AML-193 (cell line): ENCODE data around the gene SHC3.

ENCODE experiments used
- DNase-seq, 2 experiments: peaks; one replicate each; lab custom pipeline; 2025; lab: John Stamatoyannopoulos, UW

SHC3 gene

DNA sequence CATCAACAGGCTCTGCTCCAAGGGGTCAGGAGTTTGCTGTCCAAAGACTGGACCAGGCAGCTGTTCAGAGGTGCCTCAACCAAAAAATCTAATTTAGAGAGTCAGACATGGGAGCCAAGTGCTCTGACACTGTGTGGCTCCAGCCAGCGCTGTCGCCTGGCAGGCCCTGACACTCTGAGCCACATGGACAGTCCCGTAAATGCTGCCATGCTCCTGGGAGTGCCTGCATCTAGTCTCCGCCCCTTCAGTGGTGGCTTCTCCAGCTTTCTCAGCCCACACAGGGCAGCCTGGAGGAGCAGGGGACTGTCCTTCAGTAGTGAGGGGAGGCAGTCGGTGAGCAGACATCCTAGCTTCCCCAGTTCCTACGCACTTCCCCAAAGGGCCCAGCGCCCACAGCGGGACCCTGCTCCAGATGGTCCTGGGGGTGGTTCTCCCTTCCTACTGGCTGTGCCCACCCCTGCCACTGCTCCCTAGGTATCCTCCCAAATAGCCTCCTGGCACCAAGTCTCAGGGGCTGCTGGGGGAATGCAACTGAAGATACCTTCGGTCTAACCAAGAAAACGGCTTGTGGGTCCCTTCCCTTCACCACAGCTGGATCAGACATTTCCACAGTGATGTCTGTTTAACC, 72.3 kb downstream of the SHC3 start:
- no peak for DNase-seq

DNA sequence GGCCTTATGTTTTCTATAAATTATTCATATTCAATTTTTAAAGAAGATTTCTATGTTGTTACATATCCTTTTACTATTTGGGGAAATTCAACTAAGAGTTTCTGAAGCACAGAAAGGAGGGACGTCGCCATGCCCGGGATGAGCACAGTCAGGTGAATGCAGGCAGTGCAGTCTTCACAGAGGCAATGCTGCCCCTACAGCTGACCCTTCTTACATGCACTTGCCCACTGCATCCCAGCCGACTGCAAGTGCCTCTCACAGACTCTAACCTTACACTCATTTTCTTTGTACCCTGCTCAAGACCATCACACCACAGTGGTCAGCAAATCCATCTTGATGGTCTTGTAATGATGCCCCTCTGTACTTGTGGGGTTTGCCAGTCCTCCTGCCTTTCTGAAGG, 73.8 kb downstream of the SHC3 start:
- DNase-seq, result no peak

DNA sequence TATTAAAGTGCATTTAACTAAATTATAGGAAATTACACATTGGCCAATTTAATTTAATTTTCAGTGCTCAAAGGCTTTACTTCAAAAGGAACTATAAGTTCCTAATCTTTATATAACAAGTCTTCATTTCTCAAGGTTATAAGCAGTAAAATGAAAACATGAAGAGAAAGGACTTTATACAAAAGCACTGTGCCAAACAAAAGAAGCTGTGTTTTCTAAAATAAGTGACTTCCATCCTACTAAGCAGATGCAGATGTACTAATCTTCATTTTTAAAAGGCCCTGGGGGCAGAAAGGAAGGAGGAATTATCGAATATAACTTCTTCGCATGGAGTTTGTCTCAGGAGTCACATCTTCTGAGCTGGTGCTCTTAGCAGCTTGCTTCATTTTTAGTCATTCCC, 81.4 kb downstream of the SHC3 start:
- no peak for DNase-seq

DNA sequence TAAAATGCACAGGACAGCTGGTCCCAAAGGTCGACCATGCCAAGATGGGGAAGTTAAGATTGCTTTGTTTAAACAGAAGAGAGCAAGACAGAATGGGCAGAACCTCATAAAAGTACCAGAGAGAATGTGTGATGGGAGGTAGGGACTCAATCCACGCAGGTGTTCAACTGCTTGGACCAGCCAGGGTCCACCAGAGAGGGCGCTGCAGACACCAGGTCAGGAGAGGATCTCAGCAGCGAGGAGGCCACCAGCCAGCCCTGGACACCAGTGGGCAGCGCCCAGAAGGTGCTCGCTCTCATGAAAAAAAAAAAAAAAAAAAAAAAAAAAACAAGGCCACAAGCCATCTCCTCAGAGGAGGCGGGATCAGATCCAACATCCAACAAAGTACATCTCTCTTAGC, 81.8 kb downstream of the SHC3 start:
- DNase-seq, result no peak

DNA sequence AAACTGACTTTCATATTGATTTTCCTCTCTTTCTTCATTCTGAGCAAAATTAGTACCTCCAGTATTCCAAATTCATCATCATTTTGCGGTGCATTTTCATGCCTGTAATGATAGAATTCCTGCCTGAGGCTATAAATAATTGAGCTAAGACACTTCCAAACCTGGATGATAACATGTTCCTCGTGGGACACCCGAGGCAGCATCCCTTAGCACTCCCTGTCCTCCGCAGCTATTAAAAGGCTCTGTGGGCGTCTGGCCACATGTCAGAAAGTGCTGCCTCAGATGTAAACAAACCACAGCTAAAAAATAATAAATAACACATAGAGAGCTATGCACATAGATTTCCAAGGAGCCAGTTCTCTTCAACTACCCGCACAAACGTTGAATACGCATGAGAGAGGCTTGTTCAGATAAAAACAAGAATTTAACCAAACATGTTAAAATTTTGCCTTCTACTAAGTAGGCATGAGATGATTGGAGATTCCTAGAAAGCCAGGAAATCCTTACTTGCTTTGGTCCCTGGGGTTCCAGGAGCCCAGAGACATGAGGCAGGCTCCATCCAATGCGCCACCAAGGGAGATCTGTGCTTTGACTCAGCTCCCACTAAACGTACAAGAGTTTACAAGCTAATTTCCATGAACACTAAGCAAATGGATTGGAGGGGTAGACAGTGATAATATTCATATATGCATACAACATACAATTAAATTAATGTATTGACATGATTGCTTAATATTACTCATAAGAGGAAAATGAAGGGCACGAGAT, 82.7 kb downstream of the SHC3 start:
- no peak for DNase-seq

DNA sequence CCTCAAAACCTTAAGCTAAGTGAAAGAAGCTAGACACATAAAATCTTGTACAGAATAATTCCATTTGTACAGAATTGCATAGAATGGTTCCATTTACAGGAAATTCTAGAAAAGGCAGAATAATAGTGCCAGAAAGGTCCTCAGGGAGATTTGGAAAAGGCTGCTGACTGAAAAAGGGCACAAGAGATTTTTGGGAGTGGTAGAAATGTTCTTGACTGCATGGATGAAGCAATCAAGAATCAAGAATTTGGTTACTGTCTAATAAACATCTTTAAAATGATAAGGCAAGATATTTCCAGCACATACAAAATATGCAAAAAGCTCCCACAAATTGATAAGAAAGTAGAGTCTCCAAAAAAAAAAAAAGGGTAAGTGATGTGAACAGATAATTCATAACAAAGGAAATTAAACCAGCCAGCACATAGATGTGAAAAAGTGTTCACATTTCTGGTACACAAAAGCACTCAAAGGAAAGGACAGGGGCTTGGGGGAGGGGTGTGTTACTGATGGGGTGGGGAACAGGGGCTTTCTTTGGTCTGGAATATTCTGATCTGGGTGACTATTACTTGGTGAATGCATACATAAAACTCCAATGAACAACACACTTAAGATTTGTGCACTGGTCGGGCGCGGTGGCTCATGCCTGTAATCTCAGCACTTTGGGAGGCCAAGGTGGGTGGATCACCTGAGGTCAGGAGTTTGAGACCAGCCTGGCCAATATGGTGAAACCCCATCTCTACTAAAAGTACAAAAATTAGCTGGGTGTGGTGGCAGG, 85.2 kb downstream of the SHC3 start:
- DNase-seq, result no peak

DNA sequence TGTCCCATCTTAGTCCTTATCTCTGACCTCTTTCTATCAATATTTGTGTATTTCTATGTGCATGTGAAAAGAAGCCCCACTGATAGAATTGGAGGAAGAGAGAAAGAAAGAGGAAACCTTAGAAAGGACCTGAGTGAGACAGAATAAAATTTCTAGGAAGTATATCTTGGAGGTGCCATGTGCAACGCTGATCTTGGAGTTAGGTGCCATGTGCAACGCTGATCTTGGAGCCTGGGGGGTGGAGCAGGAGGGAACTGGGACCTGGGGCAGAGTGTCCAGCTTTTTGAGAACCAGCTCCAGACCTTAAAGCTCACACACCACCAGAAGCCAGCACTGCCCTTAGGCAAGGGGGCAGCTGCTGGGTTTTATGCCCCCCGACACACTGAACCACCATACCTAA, 89.4 kb downstream of the SHC3 start:
- no peak for DNase-seq

DNA sequence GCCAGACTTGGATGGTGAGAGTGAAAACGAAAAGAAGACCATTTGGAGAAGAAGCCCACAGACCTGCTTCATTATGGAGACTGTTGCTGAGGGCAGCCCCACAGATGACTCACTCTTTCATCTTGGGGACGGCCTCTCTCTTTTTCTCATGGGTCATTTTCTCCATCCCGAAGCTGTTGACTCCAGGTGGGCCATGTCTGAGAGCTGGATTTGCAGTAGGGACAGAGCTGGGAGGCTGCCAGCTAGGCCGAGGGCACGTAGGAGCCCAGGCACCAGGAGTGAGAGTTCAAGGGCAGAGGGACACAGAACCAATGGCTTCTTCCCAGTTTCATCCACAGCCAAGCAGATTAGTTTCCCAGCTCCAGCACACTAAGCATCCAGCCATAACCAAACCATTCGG, 95.0 kb downstream of the SHC3 start:
- DNase-seq, result no peak

DNA sequence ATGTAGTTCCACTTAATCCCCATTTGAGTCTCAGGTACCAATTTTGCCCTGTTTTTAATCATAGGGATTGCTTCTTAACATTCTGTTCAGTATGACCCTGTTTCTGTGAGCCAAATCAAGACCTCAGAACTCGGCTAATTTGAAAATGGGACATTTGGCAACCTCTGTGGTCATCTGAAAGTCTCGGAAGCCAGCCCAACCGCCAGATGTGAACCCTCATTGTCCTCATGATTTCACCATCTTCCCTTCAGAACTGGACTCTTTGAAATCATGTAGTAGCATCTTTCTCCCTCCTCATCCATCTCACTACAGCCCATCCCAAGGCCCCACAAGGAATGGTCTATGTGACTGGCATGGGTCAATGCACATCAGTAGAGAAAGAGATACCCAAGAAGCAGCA, 98.4 kb downstream of the SHC3 start:
- DNase-seq, result no peak

DNA sequence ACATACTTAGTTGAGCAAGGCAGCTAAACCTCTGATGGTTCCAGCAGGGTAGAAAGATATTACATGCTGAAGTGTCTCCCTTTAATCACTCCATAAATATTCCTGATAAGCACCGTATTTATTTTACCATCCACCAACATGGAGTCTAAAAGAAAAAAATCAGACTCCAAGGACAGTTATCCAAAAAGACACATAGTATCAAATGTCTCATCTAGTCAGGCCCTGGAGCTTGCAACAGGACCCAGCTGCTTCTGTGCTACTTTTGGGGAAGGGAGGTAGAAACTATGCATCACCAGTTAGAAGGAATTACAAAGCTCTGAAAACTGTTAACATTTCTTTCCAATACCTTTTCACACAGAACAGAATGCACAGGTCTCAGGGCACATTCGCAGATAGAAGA, 99.2 kb downstream of the SHC3 start:
- no peak for DNase-seq

DNA sequence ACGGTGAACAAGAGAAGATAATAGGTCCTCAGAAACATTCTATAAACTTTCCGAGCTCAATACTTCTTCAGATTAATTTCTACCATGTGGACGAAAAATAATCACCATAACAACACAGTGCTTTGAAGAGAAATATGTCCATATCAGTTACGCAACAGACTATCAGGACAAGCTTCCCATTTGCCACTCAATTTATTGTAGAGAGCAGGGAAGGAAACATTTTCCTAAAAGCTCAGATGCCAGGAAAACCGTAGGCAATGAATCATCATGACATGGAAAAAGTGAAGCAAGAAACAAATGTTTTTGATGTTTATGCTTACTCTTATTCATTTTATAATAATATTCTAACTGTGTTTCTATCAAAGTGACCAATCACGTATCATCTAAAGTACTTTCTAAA, 99.8 kb downstream of the SHC3 start:
- no peak for DNase-seq

DNA sequence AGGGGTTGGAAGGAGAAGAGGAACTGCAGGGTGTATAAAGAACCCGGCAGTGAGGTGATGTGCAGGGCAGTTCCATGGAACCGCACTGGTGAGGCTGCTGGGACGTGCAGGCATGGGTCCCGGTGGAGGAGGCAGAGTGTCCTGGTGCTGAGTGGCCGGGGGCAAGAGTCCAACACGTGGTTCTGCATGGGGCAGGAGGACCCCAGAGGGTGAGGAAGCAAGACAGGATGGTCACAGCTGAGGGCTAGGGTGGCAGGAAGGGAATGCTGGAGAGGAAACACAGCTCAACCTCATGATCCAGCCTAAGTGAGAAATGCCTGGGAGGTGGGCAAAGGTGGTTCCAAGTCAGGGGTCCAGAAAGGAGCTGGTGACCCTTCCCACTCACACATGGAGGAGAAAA, 100.2 kb downstream of the SHC3 start:
- DNase-seq, result no peak

DNA sequence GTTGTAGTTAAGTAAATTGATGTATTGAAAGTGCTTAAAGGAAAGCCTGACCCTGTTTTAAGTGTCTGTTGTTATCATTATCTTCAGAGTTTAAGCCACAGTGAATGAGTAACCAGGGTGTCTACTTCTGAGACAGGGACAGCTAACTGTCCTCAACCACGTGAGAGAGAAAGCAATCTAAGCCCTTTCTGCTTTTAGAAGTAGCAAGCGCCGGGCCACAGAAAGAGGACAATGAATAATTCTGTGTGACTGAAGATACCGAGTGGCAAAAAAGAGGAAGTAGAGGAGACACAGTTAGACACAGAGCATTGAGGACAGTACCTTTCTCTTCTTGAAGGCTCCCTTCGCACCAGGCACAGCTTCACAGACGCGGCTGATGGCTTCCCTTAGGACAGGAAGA, 101.1 kb downstream of the SHC3 start:
- peak; percentile 4 to 33 for DNase-seq

DNA sequence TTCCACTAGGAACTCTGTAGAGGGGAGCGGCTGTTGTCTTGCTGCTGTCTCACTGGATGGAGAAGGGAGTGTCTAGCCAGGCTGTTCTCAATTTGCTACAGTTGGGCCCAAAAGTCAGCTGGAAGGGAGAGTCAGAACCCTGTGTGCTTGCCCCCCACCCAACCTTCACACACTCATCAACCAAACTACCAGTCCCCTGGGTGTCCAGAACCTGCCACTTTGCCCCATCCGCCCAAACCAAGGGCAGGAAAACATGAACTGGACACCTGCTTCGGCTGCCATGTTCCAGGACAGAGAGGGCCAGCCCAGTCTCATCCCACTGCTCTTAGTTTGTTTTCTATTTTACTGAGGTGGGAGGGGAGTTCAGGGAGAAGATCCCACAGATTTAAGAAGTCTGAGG, 105.2 kb downstream of the SHC3 start:
- no peak for DNase-seq

DNA sequence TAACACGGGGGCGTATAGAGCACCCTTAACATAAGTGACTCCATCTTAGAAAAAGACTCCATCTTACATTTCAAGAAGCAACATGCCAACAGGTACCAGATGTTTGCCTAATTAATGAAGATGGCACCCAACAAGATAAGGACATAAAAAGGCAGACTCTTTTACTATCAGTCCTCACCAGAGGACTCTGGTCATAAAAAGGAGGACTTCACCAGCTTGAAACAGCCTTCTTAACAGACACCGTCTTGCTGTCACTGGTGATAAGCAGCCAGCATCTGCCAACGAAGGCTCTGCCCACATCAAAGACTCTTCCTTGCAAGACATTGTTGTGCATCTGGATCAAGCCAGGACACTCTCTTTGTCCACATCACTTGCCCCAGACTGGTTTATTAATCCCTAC, 107.0 kb downstream of the SHC3 start:
- no peak for DNase-seq

DNA sequence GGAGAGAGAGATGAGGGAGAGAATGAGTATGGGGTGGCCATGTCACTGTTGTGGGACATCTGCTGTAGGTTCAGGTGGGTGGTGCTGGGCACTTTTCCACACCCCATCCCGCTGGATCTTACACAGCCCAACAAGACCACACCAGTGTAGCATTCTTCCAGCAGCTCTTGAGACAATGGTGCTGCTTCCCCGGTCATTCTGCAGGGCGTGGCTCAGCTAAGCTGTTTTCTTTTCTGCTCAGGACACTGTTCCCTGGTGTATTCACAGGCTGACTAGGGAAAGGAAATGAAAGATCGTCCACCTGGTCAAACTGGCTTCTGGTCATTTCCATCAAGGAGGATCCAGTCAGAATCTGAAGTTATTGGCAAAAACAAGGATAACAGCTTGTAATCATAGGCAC, 111.8 kb downstream of the SHC3 start:
- DNase-seq, result no peak

DNA sequence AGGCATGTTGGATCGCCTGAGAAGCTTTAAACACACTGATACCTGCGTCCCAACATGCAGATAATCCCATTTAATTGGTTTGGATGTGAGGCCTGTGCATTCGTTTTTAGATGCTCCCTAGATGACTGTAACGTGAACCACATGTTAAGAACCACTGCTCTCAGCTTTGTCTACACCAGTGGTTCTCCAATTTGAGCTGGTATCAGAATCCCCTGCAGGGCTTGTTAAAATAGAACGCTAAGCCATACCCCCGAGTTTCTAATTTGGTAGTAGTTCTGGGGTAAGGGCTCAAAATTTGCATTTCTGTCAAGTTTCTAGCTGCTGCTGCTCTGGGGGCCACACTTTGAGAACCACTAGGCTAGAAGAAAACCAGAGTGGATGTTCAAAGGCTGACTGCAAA, 112.7 kb downstream of the SHC3 start:
- no peak for DNase-seq

DNA sequence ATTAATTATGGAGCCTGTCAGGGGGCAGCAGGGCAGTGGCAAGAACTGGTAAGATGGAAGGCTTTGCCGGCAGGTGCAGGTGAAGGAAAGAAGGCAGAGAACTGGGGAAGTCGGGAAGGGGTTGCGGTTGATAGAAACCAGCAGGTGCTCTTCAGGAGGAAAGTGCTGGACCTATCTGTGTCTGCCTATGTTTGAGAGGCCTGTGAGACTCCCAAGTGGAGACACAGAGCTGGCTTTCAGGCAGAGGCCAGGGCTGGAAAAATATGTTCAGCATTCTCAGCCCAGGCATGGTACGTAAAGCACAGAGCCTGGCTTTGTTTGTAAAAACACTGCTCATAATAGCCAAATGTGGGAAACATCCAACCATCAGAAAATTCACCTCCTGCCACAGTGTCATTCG, 117.8 kb downstream of the SHC3 start:
- no peak for DNase-seq

DNA sequence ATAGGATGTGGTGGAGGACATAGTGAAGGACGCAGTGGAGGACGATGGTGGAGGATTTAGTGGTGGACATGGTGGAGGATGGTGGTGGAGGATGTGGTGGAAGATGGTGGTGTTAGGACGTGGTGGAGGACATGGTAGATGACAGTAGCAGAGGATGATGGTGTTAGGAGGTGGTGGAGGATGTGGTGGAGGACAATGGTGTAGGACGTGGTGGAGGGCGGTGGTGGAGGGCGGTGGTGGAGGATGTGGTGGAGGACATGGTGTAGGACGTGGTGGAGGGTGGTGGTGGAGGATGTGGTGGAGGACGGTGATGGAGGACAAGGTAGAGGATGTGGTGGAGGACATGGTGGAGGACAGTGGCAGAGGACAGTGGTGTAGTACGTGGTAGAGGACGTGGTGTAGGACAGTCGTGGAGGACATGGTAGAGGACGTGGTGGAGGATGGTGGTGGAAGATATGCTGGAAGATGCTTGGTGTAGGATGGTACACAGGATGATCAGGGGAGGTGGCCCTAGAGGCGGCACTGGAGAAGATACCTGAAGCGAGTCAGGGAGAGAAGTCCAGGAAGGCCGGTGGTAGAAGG, 118.6 kb downstream of the SHC3 start:
- no peak for DNase-seq

DNA sequence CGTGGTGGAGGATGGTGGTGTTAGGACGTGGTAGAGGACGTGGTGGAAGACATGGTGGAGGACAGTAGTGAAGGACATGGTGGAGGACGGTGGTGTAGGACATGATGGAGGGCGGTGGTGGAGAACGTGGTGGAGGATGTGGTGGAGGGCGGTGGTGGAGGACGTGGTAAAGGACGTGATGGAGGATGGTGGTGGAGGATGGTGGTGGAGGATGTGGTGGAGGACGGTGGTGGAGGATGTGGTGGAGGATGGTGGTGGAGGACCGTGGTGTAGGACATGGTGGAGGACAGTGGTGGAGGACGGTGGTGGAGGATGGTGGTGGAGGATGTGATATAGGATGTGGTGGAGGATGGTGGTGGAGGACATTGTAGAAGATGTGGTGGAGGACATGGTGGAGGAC, 119.7 kb downstream of the SHC3 start:
- no peak for DNase-seq

DNA sequence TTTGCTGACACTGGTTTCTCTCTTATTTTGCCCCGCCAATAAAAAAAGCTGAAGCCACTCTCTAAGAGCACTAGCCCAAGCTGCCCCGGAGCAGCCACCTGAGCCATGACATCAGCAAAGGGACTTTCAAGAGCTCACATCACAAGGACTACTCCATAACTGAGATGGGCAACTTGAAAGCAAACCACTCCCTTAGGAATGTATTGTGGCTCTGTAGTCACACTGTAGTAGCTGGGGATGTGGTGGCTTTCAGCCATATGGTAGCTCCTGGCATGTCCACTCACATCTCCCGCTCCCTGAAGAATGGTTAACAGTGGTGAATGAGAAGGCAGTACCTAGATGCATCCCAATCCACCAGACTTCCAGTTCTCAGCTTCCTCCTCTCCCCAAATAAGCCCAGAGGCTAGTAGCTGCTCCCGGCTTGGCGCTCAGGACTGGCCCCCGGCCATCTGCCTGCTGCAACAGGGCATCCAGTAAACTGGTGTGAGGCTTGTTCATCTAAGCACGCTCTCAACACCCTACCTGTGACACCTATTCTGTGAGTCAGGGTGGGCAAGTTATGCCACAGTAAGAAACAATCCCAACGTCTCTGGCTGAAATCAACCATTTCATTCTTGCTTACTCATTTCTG, 123.6 kb downstream of the SHC3 start:
- no peak for DNase-seq

DNA sequence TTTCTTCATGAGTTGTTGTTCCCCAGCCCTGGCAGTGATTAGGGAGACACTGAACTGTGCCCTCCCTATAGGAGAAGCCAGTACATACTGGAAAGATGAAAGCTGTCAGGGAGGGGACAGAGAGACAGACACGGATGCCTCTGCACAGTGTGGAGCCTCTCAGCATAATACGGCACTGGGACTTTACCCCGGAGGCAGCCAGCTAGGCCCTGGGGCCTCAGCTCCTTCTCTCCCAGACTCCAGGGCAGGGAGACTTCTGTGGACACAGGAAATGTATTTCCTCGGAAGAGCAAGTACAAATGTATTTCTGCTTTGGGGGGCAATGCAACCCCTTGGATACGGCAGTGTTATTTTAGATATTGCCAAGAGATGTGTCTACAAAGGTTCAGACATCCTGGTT, 125.3 kb downstream of the SHC3 start:
- DNase-seq, result no peak
